HG02884 (cell line): ENCODE data around the gene NXNL1.

Experiments used
- ATAC-seq: cut with Tn5 transposase; IDR thresholded peaks from one replicate; pipeline ENCODE4 v1.9.1; 2021; ENCODE audit warnings: mild to moderate bottlenecking, moderate library complexity; ENCODE audit not compliant: unreplicated experiment

NXNL1 gene

GRCh38 chr19:17423429-17424208, 37.1 kb downstream of the NXNL1 start:
- ATAC-seq, result no peak

DNA sequence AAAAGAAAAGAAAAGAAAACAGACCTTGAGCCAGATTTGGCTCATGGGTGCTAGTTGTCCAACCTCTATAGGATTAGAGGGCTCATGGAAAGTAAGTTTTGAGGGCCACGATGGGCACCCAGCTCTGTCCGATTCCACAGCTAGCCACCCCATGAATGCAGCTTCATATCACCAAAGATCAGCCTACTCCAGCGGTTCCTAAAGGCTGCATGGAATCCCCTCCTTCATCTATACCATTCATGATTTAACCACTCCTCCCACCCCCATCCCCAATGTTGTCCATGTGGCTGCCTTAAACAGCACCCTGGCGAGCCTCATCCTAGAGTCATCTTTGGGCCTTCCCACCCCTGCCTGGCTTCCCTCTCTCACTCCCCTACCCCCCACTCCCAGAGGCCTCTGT, 38.8 kb downstream of the NXNL1 start:
- no peak for ATAC-seq

DNA sequence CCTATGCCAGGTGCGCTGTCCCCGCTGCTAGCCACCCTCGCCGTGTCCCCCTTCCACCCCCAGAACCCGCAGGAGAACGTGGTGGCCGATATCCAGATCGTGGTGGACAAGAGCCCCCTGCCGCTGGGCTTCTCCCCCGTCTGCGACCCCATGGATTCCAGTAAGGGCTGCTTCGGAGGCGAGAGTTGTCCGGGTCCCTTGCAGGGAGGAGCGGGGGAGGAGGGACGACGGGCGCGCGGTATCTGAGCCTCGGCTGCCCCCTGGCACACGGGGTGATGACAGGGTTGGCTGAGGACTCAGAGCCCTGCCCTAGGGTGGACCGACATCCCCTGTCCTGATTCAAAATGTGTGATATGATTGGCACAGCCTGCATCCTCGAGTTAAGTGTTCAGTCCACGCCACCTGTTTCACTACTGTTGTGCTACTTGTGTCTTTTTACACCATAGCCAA, 40.2 kb downstream of the NXNL1 start:
- peak; percentile 9 for ATAC-seq

DNA sequence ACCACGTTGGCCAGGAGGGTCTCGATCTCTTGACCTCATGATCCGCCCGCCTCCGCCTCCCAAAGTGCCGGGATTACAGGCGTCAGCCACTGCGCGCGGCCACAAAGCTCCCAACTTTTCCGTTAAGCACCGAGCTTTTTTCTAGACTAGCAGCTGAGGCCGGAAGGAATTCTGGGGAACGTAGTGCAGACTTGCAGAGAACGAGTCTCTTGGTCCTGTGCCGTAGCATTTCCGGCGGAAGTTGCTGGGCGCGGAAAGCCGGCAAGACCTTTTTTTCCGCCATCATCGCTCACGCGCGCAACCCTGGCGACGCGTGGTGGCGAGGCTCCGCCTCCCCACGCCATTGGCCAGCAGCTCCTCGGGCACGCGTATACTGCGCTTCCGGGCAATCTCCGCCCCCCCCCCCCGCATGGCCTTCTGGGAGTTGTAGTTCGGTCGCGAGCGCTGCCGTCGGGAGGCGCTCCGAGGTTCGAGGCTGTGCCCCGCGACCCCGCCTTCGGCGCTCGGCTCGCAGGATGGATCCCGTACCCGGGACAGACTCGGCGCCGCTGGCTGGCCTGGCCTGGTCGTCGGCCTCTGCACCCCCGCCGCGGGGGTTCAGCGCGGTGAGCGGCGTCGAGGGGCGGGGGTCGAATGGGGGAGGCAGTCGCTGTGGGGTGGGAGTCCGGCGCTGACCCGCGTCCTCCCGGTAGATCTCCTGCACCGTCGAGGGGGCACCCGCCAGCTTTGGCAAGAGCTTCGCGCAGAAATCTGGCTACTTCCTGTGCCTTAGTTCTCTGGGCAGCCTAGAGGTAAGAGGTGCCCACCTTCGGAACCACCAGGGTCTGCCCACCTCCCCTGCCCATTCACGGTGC, 40.9 kb downstream of the NXNL1 start, which contains the start of gene MVB12A:
Gene MVB12A (plus strand): TSS at position 427 of the 854 bp plus-strand sequence. CDS start 89 bp downstream, at position 516.
- peak; percentile 81 for ATAC-seq

DNA sequence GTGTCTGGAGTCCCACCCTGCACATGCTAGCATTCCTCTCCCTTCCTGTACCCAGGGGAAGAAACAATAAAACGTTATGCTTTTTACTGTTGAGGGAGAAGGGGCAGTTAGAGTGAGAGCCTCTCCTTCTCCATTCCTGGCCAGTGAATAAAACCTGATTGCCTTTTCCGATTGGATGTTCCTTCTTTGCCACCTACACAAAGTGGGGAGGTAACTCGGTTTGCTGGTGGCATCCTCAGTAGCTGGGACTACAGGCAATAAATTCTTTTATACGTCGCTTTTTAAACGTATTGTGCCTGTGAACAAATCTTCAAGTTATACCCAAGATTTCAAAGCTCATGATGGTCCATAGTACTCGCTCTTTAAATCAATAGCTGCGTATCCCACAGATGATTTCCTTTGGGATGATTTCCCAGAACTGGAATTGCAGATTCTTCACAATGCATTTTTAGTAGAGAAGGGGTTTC, 41.5 kb downstream of the NXNL1 start:
- no peak for ATAC-seq

DNA sequence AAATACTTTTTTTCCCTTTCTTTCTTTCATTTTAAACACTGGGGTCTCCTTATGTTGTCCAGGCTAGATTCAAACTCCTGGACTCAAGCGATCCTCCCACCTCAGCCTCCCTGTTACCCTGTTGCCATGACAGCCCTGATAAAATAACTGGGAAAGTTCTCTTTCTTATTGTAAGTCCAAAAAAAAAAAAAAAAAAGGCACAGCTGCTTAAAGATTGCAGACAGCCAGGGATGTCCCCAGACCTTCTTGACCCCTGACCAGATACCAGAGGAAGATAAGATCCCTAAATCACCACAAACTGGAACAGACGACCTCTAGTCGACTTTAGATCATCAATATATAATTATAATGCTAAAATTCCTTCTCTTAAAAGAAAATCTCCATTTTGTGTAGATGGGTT, 42.0 kb downstream of the NXNL1 start:
- no peak for ATAC-seq

DNA sequence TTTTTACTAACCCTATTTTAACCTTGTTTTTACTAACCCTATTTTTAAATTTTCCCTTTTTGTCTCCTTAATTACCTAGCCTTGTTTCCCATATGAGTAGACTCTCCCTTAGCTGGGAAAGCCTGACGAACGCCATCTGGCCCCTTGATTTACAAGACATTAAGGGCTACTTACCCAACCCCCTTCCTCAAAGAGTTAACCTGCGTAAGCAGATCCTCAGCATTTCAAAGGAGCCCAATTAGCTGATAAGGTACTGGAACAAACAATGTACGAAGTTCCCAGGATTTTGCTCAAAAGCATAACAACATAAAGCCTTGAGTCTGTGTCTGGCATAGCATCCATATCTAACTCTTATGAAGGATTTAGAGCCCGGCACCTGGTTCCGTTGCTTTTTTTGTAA, 45.6 kb downstream of the NXNL1 start:
- ATAC-seq, result no peak

GRCh38 chr19:17414097-17414496, 46.6 kb downstream of the NXNL1 start:
- no peak for ATAC-seq

DNA sequence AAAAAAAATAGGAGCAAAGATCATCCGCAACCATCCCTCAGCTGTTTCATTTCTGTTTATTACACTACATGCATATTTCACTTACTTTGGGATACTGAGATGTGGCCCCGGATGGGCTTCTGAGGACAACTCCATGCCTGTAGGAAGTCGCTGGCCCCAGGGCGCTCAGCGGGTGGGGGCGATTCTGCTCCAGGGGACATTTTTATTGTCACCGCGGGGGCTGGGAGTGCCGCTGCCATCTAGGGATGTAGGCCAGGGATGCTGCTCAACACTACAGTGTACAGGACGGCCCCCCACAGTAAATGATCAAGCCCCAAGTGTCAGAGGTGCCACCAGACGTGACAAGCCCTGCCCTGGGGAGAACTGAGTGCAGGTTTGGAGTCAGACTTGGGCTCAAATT, 48.9 kb downstream of the NXNL1 start:
- no peak for ATAC-seq

GRCh38 chr19:17409990-17410389, 50.7 kb downstream of the NXNL1 start:
- ATAC-seq, result no peak

- no peak for ATAC-seq
These were observed 53.9 kb downstream of the NXNL1 start for GRCh38 chr19:17406887-17407196.

GRCh38 chr19:17406046-17406886, 54.5 kb downstream of the NXNL1 start:
- ATAC-seq, result no peak
